ENCODE measurements around the gene CA6.

CA6 gene

DNA sequence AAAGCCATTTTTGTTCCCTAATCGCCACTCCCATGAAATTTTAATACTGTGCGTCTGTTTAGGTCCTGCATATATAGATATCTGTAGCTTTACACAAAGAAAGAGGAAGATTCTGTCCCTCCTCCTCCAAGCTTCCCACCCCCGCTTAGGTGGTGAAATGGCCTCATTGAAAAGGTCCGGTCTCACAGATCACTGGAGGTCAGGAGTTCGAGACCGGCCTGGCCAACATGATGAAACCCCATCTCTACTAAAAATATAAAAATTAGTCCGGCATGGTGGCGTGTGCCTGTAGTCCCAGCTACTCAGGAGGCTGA, 59.7 kb downstream of the CA6 start (continued):
- TF ChIP-seq TSHZ2 (CRISPR knock-in tag; IDR thresholded peaks at IDR 0.05) (no peak), ZNF565 (CRISPR knock-in tag; conservative IDR thresholded peaks at IDR 0.05; ENCODE audit: low read depth) (no peak), ESRRG (CRISPR knock-in tag; IDR thresholded peaks at IDR 0.05) (no peak), ZFP30 (CRISPR knock-in tag; IDR thresholded peaks at IDR 0.05) (no peak)

GRCh38 chr1:9006956-9007615, 61.4 kb downstream of the CA6 start:
- TF ChIP-seq ZFP30 (CRISPR knock-in tag; IDR thresholded peaks at IDR 0.05) (no peak), TSHZ2 (CRISPR knock-in tag; IDR thresholded peaks at IDR 0.05) (no peak), ZNF70 (CRISPR knock-in tag; IDR thresholded peaks at IDR 0.05) (no peak), CREB5 (CRISPR knock-in tag; IDR thresholded peaks at IDR 0.05; ENCODE audit: low read depth) (no peak), PPARA (CRISPR knock-in tag; IDR thresholded peaks at IDR 0.05; ENCODE audit: borderline replicate concordance) (no peak), ESRRG (CRISPR knock-in tag; IDR thresholded peaks at IDR 0.05) (no peak), POU6F1 (CRISPR knock-in tag; IDR thresholded peaks at IDR 0.05; ENCODE audit: borderline replicate concordance, low read depth) (no peak), OSR1 (CRISPR knock-in tag; IDR thresholded peaks at IDR 0.05) (no peak), ISL1 (CRISPR knock-in tag; IDR thresholded peaks at IDR 0.05) (no peak), TOX (CRISPR knock-in tag; IDR thresholded peaks at IDR 0.05; ENCODE audit: borderline replicate concordance) (no peak), ZNF565 (CRISPR knock-in tag; conservative IDR thresholded peaks at IDR 0.05; ENCODE audit: low read depth) (no peak), CSDC2 (CRISPR knock-in tag; IDR thresholded peaks at IDR 0.05) (no peak)
- TF ChIP-seq, protein P1, sequence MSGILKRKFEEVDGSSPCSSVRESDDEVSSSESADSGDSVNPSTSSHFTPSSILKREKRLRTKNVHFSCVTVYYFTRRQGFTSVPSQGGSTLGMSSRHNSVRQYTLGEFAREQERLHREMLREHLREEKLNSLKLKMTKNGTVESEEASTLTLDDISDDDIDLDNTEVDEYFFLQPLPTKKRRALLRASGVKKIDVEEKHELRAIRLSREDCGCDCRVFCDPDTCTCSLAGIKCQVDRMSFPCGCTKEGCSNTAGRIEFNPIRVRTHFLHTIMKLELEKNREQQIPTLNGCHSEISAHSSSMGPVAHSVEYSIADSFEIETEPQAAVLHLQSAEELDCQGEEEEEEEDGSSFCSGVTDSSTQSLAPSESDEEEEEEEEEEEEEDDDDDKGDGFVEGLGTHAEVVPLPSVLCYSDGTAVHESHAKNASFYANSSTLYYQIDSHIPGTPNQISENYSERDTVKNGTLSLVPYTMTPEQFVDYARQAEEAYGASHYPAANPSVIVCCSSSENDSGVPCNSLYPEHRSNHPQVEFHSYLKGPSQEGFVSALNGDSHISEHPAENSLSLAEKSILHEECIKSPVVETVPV (CRISPR knock-in tag; IDR thresholded peaks at IDR 0.05): no peak
- TF ChIP-seq, protein P2, sequence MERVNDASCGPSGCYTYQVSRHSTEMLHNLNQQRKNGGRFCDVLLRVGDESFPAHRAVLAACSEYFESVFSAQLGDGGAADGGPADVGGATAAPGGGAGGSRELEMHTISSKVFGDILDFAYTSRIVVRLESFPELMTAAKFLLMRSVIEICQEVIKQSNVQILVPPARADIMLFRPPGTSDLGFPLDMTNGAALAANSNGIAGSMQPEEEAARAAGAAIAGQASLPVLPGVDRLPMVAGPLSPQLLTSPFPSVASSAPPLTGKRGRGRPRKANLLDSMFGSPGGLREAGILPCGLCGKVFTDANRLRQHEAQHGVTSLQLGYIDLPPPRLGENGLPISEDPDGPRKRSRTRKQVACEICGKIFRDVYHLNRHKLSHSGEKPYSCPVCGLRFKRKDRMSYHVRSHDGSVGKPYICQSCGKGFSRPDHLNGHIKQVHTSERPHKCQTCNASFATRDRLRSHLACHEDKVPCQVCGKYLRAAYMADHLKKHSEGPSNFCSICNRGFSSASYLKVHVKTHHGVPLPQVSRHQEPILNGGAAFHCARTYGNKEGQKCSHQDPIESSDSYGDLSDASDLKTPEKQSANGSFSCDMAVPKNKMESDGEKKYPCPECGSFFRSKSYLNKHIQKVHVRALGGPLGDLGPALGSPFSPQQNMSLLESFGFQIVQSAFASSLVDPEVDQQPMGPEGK (CRISPR knock-in tag; IDR thresholded peaks at IDR 0.05; ENCODE audit: borderline replicate concordance): no peak
- ATAC-seq: no peak

DNA sequence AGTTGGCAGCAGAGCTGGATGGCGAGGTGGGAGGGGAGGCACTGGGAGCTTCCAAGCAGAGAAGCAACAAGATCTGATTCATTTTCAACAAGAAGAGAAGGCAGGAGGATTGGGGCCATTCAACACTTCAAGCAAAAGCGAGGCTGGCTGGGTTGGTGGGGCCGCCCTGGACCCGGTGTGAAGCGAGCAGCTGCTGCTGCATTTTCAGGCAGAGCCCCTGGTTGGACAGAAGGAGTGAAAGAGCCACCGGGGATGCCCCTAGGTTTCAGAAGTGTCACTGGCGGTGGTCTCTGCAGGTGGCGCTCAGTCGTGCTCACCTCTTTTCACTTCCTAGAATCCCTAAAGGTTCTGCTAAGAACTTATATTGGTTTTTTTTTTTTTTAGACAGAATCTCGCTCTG, 62.6 kb downstream of the CA6 start:
- ATAC-seq: no peak
- TF ChIP-seq, protein P2 (CRISPR knock-in tag; IDR thresholded peaks at IDR 0.05; ENCODE audit: borderline replicate concordance): no peak
- no peak for TF ChIP-seq ARNTL (CRISPR knock-in tag; IDR thresholded peaks at IDR 0.05; ENCODE audit: borderline replicate concordance, low read depth)
- TF ChIP-seq ISL1 (CRISPR knock-in tag; IDR thresholded peaks at IDR 0.05): no peak
- TF ChIP-seq CSDC2 (CRISPR knock-in tag; IDR thresholded peaks at IDR 0.05): no peak
- TF ChIP-seq SNAI2 (CRISPR knock-in tag; IDR thresholded peaks at IDR 0.05): no peak
- no peak for TF ChIP-seq OSR1 (CRISPR knock-in tag; IDR thresholded peaks at IDR 0.05)
- TF ChIP-seq POU6F1 (CRISPR knock-in tag; IDR thresholded peaks at IDR 0.05; ENCODE audit: borderline replicate concordance, low read depth): no peak
- TF ChIP-seq RARB (CRISPR knock-in tag; IDR thresholded peaks at IDR 0.05): no peak

All from SK-N-SH treated with all-trans-retinoic acid at 6 μM for 48 hours (cell line).